Measurements from ENCODE around the gene C9.

- TF ChIP-seq ZNF274 (IDR thresholded peaks at IDR 0.05; ENCODE audit: low read depth, low read length) (no peak), YY1 (IDR thresholded peaks at IDR 0.05; ENCODE audit: insufficient read depth, insufficient read length) (no peak)
Observed at GRCh38 chr5:39396843-39397242, 32.5 kb upstream of the C9 start.
